Embryonic facial prominence (tissue), 1 donor: ENCODE results near the gene STARD6.
"Not testable (repeated sequence)": the region's sequence is repeated elsewhere in the genome, so short reads cannot be mapped to it uniquely, and the experiment has no call there.

Source experiments
- DNase-seq: peaks from one replicate; pipeline ENCODE4 v3.0.0-alpha.2; 2016; ENCODE audit errors: extremely low spot score

STARD6 gene

GRCh38 chr18:54338230-54338629 lies 19.4 kb downstream of the STARD6 start:
- no peak for DNase-seq

GRCh38 chr18:54335638-54336173 lies 22.0 kb downstream of the STARD6 start:
- no peak for DNase-seq

- DNase-seq = no peak
Measured at GRCh38 chr18:54330768-54331548, 26.7 kb downstream of the STARD6 start.

- no peak for DNase-seq
Measured at GRCh38 chr18:54329787-54330186, 27.9 kb downstream of the STARD6 start.

GRCh38 chr18:54327818-54328217 lies 29.8 kb downstream of the STARD6 start:
- no peak for DNase-seq

GRCh38 chr18:54323970-54324369 lies 33.7 kb downstream of the STARD6 start:
- DNase-seq = no peak

GRCh38 chr18:54323561-54323960 lies 34.1 kb downstream of the STARD6 start:
- DNase-seq = no peak

GRCh38 chr18:54316071-54316820 lies 41.4 kb downstream of the STARD6 start:
- DNase-seq = no peak

GRCh38 chr18:54309564-54309963 lies 48.1 kb downstream of the STARD6 start:
- DNase-seq = not testable (repeated sequence)

GRCh38 chr18:54303408-54303807 lies 54.2 kb downstream of the STARD6 start:
- DNase-seq = no peak

GRCh38 chr18:54298991-54299390 lies 58.7 kb downstream of the STARD6 start:
- not testable (repeated sequence) for DNase-seq

- no peak for DNase-seq
Measured at GRCh38 chr18:54296062-54296461, 61.6 kb downstream of the STARD6 start.

- no peak for DNase-seq
Measured at GRCh38 chr18:54294274-54294673, 63.4 kb downstream of the STARD6 start.

GRCh38 chr18:54284981-54285785 lies 72.5 kb downstream of the STARD6 start:
- no peak for DNase-seq

GRCh38 chr18:54284535-54284934 lies 73.1 kb downstream of the STARD6 start:
- DNase-seq = no peak

- DNase-seq = no peak
Measured at GRCh38 chr18:54280220-54280569, 77.5 kb downstream of the STARD6 start.

GRCh38 chr18:54279477-54280219 lies 78.0 kb downstream of the STARD6 start:
- DNase-seq = no peak

- no peak for DNase-seq
Measured at GRCh38 chr18:54278615-54279014, 79.0 kb downstream of the STARD6 start.

GRCh38 chr18:54277899-54278298 lies 79.8 kb downstream of the STARD6 start:
- DNase-seq = no peak
